GM12872 (cell line): ENCODE measurements around the gene PDE4D.

Source experiments
- CTCF ChIP-seq: IDR thresholded peaks from 3 replicates; pipeline ENCODE4 v1.5.1; 2011; ENCODE audit warnings: low read depth, mild to moderate bottlenecking, low read length, moderate library complexity; ENCODE audit not compliant: insufficient read depth

Gene PDE4D

DNA sequence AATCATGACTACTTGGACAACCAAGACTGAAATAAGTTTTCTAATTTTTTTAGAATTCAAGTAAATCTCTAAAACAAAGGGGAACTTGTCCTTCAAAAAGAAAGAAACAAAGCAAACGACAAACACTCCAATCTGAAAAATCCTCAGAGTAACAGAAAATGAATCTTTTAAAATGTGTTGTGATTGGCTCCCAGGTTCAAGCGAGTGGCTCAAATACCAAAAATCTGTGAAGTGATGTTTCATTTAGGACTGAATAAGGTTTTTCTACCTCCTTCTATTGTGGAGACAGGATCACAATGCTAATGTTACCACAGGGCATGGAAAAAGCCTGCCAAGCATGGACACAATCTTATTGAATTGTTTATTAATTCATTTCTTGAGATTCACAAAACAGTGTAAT is 895.0 kb downstream of the PDE4D start:
- no peak for TF ChIP-seq CTCF

DNA sequence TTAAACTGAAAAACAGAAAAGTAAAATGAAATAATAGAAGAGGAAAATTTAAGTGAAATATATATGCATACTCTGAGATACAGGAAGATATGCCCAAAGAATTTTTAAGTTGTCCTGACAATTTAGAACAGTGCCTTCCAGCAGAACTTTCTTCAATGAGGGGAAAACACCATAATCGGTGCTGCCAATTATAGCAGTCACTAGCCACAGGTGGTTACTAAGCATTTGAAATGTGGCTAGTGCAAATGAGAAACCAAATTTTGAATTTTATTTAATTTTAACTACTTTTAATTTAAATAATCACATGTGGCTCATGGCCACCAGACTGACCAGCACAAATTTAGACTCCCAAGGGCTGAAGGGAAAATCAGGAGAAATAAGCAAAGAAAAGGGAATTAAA is 900.1 kb downstream of the PDE4D start:
- TF ChIP-seq CTCF: no peak

GRCh38 chr5:58988938-58989337 is 904.6 kb downstream of the PDE4D start:
- no peak for TF ChIP-seq CTCF

GRCh38 chr5:58987193-58987592 is 906.3 kb downstream of the PDE4D start:
- no peak for TF ChIP-seq CTCF

- no peak for TF ChIP-seq CTCF
Observed at GRCh38 chr5:58986281-58986680, 907.2 kb downstream of the PDE4D start.

- no peak for TF ChIP-seq CTCF
Observed at GRCh38 chr5:58985759-58986158, 907.8 kb downstream of the PDE4D start.

DNA sequence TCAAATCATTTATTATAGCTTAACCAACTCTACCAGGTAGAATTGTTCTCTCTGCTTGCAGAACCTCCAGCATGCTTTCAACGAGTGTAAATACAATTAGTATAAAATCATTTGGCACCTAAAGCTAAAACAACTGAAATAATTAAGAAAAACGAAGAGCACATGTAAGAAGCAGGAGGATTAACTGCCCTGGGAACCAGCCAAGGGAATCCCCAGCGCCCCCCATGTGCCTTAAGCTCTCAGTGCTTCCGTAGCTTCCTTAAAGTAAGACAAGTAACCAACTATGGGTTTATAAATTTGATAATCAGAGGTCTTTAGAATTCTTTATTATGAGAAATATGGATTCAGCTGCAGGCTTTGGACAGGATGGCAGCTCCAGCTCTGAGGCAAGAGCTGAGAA is 908.2 kb downstream of the PDE4D start:
- no peak for TF ChIP-seq CTCF
